ENCODE measurements around the gene FSCB.
"Not testable (repeated sequence)": the region's sequence is repeated elsewhere in the genome, so short reads cannot be mapped to it uniquely, and the experiment has no call there.

The FSCB gene, protein sequence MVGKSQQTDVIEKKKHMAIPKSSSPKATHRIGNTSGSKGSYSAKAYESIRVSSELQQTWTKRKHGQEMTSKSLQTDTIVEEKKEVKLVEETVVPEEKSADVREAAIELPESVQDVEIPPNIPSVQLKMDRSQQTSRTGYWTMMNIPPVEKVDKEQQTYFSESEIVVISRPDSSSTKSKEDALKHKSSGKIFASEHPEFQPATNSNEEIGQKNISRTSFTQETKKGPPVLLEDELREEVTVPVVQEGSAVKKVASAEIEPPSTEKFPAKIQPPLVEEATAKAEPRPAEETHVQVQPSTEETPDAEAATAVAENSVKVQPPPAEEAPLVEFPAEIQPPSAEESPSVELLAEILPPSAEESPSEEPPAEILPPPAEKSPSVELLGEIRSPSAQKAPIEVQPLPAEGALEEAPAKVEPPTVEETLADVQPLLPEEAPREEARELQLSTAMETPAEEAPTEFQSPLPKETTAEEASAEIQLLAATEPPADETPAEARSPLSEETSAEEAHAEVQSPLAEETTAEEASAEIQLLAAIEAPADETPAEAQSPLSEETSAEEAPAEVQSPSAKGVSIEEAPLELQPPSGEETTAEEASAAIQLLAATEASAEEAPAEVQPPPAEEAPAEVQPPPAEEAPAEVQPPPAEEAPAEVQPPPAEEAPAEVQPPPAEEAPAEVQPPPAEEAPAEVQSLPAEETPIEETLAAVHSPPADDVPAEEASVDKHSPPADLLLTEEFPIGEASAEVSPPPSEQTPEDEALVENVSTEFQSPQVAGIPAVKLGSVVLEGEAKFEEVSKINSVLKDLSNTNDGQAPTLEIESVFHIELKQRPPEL

DNA sequence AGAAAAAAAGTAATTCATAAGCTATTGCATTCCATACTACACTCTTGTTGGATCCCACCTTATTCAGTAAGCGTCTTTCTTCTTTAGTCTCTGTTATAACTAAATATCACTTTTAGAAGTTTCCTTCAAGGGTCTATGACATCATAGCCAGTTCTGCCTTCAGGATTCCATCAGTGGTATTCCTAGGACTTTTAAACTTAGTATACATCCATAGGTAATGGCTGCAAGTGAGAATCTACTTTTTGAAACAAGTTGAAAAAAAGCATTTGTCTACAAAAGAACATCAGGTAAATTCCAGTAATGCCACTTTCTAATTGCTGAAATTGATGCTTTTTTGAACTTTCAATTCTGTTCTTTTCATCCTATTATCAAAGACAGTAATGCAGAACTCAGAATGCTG, at the start of gene FSCB:
Gene FSCB (minus strand): TSS at position 101 of the 400 bp plus-strand sequence. CDS start 296 bp downstream, outside the sequence.
- DNase-seq = no peak

DNA sequence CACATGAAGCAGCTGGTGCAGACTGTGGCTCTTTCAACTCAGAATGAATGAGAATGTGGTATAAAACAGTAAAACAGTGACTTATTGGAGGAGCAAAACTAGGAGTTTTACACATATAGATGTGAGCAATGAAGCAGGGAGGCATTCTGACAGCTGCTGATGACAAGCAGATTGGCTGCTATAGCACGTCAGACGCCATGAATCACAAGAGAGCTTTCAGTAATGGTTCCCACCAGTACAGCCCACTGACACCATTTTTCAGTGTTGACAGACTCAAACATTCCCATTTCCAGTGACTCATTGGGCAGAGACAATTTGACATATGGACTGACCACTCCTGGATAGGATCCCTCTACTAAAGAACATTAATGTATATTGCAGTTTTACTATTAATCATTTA, 24.6 kb upstream of the FSCB start:
- DNase-seq = no peak

DNA sequence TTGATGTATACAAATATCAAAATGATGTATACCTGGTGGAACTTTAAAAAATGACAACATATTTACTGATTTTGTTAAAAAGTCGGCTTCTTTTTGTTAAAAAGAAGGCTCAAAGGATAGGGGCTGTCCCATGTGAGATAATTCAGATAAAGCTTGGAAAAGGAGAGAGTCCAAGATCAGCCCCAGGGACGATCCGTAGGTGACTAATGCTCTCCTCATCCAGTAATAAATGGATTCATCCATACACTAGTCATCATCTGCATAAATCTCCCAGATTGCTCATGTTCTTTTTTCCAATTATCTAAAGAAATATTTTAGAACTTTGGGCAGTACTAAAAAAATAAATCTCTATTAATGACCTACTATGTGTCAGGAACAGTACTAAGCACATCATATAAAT, 23.4 kb upstream of the FSCB start:
- no peak for DNase-seq

DNA sequence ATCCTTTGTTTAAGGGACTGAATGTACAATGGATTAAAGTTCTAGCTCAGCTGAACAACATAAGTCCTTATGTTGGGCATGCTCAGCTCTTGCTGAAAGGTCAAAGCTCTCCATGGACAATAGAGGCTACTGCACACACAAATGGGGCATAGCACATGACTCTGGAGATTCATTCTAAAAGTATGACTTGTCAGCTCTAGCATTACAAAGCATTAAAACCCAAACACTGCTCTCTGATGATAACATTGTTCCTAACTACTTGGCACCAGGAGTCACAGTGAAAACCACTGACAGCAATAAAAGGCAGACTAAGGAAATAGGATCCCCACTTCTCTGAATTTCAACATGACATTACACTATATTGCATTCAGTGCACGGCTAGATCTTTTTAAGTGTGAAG, 21.9 kb upstream of the FSCB start:
- DNase-seq = no peak

DNA sequence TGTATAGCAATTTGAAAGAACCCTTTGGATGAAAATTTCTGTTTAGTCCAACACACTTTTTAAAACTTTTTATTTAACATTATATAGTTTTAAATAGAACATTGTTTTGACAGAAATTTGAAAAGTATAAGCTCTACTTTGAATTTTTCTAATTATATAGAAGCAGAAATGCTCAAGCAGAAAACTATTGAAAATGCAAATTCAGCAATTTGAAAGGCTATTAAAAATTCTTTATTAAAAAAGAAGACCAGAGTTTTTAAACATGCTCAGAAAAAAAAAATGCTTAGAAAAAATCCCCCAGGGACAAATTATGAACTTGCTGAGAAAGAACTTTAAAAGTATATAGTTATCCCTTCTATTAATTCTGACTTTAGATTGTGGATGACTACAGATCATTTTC, 21.1 kb upstream of the FSCB start:
- DNase-seq = no peak

DNA sequence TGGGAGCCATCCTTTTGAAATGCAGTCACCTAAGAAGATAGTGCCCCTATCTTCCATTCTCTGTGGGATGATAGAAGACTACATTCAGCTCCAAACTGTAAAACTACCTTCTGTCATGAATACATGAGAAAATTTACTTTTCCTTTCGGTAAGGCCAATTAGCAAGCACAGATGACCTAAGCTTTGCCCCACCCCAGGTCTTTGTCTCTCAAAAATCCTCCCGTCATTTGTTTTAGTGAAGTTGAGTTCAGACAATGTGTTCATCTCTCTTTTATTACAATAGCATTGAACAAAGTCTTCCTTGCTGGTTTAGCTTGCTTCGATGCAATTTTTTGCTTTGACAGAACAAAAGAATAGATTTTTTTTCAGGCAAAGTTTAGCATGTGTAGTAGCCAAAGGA, 18.2 kb upstream of the FSCB start:
- DNase-seq = no peak

DNA sequence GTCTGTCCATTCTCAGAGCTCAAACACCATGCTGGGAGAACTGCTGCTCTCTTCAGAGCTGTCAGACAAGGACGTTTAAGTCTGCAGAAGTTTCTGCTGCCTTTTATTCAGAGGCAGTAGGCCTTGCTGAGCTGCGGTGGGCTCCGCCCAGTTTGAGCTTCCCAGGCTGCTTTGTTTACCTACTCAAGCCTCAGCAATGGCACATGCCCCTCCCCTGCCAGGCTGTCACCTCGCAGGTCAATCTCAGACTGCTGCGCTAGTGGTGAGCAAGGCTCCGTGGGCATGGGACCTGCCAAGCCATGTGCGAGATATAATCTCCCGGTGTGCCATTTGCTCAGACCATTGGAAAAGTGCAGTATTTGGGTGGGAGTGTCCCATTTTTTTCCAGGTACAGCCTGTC, 8.6 kb upstream of the FSCB start:
- DNase-seq = not testable (repeated sequence)

DNA sequence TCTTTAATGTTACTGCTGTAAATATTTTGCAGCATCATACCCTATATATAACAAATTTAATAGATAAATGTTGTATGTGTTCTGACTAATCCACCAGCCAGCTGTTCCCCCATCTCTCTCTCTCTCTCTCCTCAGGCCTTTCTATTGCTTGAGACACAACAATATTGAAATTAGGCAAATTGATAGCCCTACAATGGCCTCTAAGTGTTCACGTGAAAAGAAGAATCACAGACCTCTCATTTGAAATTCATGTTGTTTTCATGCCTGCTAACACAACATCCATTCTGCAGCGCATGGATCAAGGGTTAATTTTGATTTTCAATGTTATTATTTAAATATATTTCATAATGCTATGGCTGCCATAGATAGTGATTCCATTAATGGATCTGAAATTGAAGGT, 1.8 kb upstream of the FSCB start:
- no peak for DNase-seq

DNA sequence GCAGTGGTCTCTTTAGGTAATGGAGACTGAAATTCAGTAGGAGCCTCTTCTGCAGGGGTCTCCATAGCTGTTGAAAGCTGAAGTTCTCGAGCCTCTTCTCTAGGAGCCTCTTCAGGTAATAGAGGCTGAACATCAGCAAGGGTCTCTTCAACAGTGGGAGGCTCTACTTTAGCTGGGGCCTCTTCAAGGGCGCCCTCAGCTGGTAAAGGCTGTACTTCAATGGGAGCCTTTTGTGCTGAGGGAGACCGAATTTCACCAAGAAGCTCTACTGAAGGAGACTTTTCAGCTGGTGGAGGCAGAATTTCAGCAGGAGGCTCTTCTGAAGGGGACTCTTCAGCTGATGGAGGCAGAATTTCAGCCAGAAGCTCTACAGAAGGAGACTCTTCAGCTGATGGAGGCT, 1.5 kb downstream of the FSCB start:
- DNase-seq = no peak

DNA sequence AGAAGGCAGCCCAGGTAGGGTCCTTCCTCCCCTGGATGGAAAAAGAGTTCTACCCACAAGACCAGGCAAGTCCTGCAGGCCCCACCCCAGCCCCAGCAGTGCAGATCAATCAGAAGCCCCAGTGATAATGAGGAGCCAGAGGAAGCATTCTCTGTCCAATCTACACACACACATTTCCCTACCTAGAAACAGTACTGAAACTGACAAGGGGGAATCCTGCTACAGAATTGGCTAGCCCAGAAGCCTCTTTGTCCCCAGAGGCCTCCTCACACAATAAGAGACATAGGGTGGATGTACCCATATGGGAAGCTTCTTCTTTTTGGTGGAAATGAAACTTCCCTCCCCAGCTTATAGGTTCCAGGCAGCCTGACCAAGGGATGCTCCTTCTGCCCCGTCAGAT, 9.9 kb downstream of the FSCB start:
- no peak for DNase-seq

DNA sequence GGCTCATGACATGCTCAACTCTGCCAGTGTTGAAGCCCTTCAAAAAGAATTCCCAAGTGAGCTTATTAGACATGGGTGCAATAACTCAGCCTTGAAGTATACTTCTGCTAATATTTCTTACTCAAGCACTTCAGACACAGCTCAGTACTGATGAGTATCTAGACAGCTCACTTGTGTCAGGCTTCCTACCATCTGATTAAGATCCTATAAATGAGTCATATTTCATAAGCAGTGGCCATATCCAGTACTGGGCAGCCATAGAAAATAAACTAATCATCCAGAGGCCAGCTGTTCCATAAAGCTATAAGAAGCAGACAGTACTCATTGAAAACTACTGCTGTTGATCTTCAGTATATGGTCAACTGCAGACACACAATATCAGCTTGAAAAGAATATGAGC, 12.9 kb downstream of the FSCB start:
- no peak for DNase-seq

DNA sequence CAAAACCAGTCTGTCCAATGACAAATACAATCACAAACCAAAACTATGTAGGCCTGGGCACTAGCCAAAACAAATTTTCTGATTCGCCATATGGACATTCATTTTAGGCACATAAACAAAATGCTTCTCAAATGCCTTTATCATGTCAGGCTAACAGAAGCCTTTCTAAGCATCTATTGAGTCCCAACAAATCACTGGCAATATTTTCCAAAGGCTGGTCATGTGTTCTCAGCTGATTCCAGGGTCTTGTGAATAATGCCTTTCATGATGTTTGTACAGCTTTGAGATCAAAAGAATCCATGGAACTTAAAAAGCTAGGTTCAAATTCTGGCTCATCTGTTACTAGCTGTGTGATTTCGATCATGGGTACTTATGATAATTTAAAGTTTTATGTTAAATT, 16.1 kb downstream of the FSCB start:
- DNase-seq = no peak

DNA sequence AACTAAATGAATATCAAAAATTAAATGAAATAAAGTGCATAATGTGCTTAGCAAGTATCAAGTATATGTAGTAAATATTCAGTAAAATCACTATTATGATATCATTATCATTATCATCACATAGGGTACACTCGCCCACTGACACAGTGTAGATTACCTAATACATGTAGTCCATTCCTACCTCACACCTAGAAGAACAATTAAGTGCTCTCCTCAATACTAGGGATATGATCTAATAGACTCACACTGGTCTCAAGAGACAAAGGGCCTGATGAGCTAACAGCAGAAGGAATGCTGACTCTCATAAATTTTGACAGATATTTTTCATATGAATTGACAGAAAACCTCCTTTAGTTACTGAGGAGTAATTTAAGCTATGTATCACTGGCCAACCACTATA, 29.1 kb downstream of the FSCB start:
- DNase-seq = no peak

DNA sequence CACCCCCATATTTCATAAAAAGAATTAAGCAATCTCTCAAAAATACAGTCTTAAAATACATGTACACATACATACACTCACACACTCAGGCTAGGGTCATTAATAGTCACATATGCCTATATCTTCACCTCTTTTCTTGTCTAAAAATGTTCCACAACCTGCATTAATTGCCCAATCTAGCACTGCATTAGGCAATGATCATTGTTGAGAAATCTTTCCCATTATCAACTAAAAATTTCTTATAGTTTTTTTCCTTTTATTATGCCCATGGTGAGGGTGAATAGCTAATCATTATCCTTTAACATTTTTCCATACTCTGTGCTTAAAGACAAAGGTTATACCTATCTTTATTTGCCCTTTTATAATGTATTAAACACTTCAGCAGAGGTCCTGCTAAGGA, 38.3 kb downstream of the FSCB start:
- DNase-seq = no peak

DNA sequence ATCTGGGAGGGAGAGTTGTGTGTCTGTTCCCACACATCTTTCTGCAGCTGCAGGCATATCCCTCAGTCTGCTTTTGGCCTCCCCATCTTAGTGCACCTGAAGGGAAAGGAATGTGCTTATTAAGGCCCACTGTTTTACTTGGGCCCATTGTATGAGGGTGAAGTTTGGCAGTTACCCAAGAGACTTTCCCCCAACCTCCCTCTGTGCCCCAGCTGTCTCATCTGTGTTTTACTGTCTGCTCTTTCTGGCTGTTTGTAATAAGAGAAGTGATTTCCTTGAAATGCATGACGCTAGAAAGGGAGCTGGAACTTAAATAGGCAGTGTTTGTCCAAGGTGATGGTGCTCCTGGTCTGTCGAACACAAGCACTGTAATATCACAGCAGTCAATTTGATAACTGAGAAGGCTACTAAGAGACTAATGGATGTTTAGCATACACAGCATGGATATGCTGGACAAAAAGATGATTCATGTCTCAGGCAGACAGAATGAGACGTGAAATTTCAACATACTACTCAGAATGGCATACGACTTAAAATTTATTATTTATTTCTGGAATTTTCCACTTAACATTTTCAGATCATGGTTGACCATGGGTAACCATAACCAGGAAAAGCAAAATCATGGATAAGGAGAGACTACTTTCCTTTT, 43.6 kb downstream of the FSCB start:
- DNase-seq = no peak

DNA sequence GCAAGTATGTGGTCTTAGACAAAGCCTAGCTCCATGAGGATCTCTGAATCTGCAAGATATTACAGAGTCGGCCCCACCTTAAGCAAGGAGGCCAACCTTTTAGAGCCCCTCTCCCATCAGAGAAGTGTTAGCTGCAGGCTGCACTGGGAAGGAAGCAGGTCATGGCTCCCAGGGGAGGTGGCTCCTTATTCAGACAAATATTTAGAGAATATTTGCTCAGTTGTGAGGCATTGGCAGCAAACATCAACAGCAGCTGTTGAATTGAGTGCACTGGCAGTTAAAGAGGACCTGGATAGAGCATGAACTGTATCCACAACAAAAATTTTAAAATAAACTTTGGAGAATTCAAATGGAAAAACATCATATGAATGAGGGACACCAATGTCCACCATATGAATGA, 44.7 kb downstream of the FSCB start:
- no peak for DNase-seq

DNA sequence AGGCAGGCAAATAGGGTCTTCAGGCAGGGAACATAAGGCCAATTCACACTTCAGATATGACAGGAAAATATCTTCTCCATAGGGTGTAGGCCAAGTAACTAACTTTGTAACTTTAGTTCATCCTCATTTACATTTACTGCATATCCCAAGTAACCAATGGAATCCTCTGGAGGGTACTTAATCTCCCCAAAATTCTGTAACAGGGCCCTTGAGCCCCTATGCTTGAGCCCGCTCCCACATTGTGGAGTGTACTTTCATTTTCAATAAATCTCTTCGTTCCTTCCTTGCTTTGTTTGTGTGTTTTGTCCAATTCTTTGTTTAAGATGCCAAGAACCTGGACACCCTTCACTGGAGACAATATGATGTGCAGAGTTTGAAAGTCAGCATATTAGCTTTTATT, 45.3 kb downstream of the FSCB start:
- no peak for DNase-seq

Measured in activated CD8-positive, alpha-beta memory T cell treated with anti-CD3 and anti-CD28 coated beads, Interleukin-2, amount 50 U/mL, for 48 hours (primary cell).